A549 (cell line): ENCODE results near the gene CD27.

Experiments
- BHLHE40 ChIP-seq: IDR thresholded peaks from 2 replicates; pipeline ENCODE4 v1.6.1; 2012; ENCODE audit warnings: low read depth, low read length, inconsistent platforms
- FOSL2 ChIP-seq, 2 experiments: fragments of 450-650 bp in 1 of 2; fragments of >200 bp in 1 of 2; sonication (Bioruptor Twin) in 1 of 2; formaldehyde crosslinking; IDR thresholded peaks; 2 replicates each; pipeline versions ENCODE4 v1.5.0 to v1.6.1; 2016 to 2020; ENCODE audit warnings: mild to moderate bottlenecking in 1 of 2, moderate library complexity in 1 of 2
- POLR2A ChIP-seq: IDR thresholded peaks from 2 replicates; pipeline ENCODE4 v1.6.1; 2012; ENCODE audit warnings: mild to moderate bottlenecking, low read length
- SMC3 ChIP-seq: fragments of >200 bp; sonication (Bioruptor Twin); formaldehyde crosslinking; IDR thresholded peaks from 3 replicates; pipeline ENCODE4 v1.6.1; 2018; ENCODE audit warnings: inconsistent platforms
- TF ChIP-seq, protein P1 (sequence below): fragments of >200 bp; sonication (Bioruptor Twin); formaldehyde crosslinking; IDR thresholded peaks from 3 replicates; pipeline ENCODE4 v1.5.1; 2016

DNA sequence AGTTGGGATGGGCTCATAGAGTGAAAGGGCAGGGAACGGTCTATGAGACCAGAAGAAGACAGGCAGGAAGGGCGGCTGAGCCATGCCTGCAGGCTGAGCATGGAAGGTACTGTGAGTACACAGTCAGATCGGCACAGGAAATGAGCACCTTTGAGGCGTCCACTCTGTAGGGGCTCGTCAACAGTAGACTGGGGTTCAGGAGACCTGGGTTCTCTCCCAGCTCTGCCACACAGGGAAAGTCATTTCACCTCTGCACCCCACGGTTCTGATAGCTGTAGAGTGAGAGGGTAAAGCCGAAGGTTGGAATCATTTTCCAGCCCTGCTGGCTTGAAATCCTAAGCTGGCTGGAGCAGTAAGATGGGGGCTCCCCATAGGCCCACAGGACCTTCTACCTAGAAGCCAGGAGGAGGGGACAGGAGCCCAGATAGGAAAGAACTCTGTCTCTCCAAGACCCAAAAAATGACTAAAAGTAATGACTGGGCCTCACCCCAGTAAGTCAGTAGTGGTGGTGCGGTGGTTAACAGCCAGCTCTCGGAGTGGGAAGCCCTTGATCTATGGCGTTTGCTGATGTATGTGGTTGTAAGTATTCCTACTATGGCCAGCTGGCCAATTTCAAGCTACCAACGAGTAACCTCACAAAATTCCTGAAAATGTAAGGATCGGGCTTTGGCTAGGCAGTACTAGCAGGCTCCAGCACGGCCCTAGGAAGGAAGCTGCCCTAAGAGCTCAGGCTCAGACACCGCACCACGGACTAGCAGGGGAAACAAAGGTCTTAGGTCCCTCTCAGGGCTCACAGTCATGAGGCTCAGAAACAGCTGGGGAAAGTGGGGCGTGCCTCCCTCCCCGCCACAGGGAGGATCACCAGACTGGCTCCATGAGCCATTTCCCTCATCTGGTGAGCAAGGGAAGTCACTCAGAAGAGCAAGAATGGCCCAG is 10.3 kb upstream of the CD27 start:
- TF ChIP-seq FOSL2 (IDR thresholded peaks at IDR 0.05) = no peak
- no peak for TF ChIP-seq FOSL2 (CRISPR knock-in tag; IDR thresholded peaks at IDR 0.05)
- TF ChIP-seq, protein P1, sequence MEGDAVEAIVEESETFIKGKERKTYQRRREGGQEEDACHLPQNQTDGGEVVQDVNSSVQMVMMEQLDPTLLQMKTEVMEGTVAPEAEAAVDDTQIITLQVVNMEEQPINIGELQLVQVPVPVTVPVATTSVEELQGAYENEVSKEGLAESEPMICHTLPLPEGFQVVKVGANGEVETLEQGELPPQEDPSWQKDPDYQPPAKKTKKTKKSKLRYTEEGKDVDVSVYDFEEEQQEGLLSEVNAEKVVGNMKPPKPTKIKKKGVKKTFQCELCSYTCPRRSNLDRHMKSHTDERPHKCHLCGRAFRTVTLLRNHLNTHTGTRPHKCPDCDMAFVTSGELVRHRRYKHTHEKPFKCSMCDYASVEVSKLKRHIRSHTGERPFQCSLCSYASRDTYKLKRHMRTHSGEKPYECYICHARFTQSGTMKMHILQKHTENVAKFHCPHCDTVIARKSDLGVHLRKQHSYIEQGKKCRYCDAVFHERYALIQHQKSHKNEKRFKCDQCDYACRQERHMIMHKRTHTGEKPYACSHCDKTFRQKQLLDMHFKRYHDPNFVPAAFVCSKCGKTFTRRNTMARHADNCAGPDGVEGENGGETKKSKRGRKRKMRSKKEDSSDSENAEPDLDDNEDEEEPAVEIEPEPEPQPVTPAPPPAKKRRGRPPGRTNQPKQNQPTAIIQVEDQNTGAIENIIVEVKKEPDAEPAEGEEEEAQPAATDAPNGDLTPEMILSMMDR = no peak
- no peak for TF ChIP-seq SMC3
- no peak for TF ChIP-seq BHLHE40
- no peak for TF ChIP-seq POLR2A
